Muscle layer of duodenum (tissue), 2 donors: Measurements from ENCODE around the gene UBE3C.

Source experiments
- H3K27ac ChIP-seq: one replicate; pipeline ENCODE4 v1.7.0; 2013; ENCODE audit warnings: mild to moderate bottlenecking, low read length
- H3K27me3 ChIP-seq: one replicate; pipeline ENCODE4 v1.7.0; 2013; ENCODE audit warnings: low read depth, mild to moderate bottlenecking, control low read depth, low read length
- H3K36me3 ChIP-seq, 2 donors: one replicate each; pipeline ENCODE4 v1.7.0; 2013; ENCODE audit warnings: low read length in 2 of 2, control low read depth in 1 of 2, mild to moderate bottlenecking in 1 of 2; ENCODE audit not compliant: insufficient read depth in 2 of 2, control insufficient read depth in 1 of 2
- H3K4me1 ChIP-seq, 2 donors: one replicate each; pipeline ENCODE4 v1.7.0; 2013; ENCODE audit warnings: low read length in 2 of 2, mild to moderate bottlenecking in 2 of 2, control low read depth in 1 of 2, moderate library complexity in 1 of 2; ENCODE audit not compliant: insufficient read depth in 2 of 2, control insufficient read depth in 1 of 2
- H3K4me3 ChIP-seq, 2 donors: one replicate each; pipeline ENCODE4 v1.7.0; 2013; ENCODE audit warnings: low read length in 2 of 2, low read depth in 1 of 2, mild to moderate bottlenecking in 1 of 2
- H3K9me3 ChIP-seq, 2 donors: one replicate each; pipeline ENCODE4 v1.7.0; 2013; ENCODE audit warnings: low read length in 2 of 2, control low read depth in 1 of 2, mild to moderate bottlenecking in 1 of 2; ENCODE audit not compliant: control insufficient read depth in 1 of 2
- donor health status: healthy.

Gene UBE3C

DNA sequence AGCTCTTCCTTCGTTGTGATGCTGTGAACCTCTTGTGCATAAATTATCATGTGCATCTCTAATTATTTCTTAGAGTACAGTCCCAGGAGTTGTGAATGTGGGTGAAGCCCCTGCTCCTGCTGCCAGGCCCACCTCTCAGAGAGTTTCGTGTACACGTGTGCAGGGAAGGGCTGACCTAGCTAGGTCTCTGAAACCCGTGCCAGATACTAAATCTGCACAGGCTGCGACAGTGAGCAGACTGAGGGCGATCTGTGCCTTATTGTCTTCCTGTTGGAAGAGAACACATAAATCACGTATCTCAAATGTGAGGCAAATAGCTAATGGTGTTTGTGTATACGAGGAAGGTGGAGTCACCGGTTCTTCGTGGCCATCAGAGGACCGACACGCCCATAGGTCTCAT lies 126.3 kb downstream of the UBE3C start:
- no peaks in the 10 kb centered on the region for H3K9me3 ChIP-seq
- H3K4me1 ChIP-seq: no peaks in the 10 kb centered on the region
- H3K27ac ChIP-seq: no peak overlapping the region
- H3K36me3 ChIP-seq: peaks cover 39 to 57% of the 10 kb centered on the region in 2 donors
- no peaks in the 10 kb centered on the region for H3K27me3 ChIP-seq
- H3K4me3 ChIP-seq: no peak overlapping the region

DNA sequence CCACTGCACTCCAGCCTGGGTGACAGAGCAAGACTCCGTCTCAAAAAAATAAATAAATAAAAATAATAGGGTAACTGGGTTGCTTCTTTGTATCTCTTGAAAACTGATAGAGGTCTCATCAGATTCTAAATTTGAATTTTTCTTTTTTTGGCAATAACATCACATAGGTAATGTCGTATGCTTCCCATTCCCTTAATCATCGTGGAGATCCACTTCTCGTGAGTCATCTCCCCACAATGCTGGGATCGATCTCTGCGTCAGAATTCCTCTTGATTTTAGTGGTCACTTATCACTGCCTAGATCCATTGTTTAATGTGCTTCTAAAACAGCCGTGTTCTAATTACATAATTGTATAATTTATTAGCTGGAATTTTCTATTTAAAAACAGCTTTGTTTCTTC lies 127.5 kb downstream of the UBE3C start:
- H3K36me3 ChIP-seq: peaks cover 42 to 58% of the 10 kb centered on the region in 2 donors

DNA sequence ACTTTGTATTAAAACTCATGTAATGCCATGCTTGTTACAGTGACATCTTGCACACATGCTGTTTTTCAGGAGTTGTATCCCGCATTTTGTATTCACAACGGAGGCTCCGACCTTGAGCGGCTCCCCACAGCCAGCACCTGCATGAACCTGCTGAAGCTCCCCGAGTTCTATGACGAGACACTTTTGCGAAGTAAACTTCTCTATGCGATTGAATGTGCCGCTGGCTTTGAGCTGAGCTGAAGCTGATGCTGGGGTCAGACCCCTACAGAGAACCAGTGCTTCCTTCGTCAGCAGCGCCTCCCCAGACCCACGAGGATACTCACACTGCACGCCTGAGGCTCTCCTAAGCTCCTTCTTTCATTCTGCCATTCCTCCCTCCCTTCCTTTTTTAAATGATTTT lies 128.8 kb downstream of the UBE3C start:
- Histone ChIP-seq H3K9me3 (no peaks in the 10 kb centered on the region), H3K36me3 (peaks cover 42 to 58% of the 10 kb centered on the region in 2 donors), H3K4me3 (no peak overlapping the region)

More for the DNA sequence above, 127.5 kb downstream of the UBE3C start:
- Histone ChIP-seq H3K4me3 (no peak overlapping the region), H3K9me3 (no peaks in the 10 kb centered on the region), H3K4me1 (no peaks in the 10 kb centered on the region), H3K27ac (no peak overlapping the region), H3K27me3 (no peaks in the 10 kb centered on the region)

DNA sequence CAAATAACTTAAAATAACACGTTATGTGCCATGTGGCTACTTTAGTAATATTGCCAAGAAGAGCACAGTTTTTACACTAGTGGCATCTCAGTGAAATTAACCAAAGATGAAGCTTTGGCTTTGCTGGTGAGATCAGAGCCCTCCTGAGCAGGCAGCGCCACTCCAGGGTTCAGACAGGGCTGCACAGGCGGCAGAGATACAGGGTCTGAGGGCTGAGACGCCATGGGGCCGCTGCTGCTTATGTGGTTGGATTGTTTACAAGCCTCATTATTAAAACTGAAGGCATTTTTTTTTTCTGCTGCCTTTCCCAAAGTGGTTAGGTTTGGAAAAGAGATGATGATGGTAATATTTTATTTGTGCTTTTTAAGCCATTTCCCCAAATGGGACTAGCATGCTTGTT lies 129.2 kb downstream of the UBE3C start:
- Histone ChIP-seq H3K36me3 (peaks cover 37 to 58% of the 10 kb centered on the region in 2 donors), H3K27me3 (no peaks in the 10 kb centered on the region), H3K4me3 (no peak overlapping the region), H3K27ac (no peak overlapping the region), H3K4me1 (peaks cover 0 to 8% of the 10 kb centered on the region in 2 donors), H3K9me3 (no peaks in the 10 kb centered on the region)

More for the DNA sequence above, 128.8 kb downstream of the UBE3C start:
- Histone ChIP-seq H3K27me3 (no peaks in the 10 kb centered on the region), H3K4me1 (peaks cover 0 to 8% of the 10 kb centered on the region in 2 donors), H3K27ac (no peak overlapping the region)

DNA sequence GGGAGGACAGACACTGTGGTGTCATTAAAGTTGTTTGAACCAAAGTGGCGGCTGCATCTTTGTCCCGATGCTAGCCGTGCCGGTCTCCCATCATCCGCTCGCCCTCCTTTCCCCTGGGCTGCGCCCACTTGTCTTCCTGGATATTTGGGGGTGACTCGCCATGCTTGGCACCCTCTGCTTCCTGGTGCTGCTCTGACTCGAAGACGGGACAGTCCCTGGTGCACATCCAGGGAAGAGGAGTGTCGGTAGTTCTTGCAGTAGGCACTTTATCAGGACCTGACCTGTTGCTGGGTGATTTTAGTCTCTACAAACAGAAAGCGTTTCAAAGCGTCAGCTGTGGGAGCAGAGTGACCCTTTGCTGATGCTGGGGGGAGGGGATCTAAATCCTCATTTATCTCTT lies 129.8 kb downstream of the UBE3C start:
- no peaks in the 10 kb centered on the region for H3K27me3 ChIP-seq
- no peak overlapping the region for H3K27ac ChIP-seq
- peaks cover 0 to 12% of the 10 kb centered on the region in 2 donors for H3K4me1 ChIP-seq
- H3K36me3 ChIP-seq: peaks cover 36 to 58% of the 10 kb centered on the region in 2 donors
- no peaks in the 10 kb centered on the region for H3K9me3 ChIP-seq
- no peak overlapping the region for H3K4me3 ChIP-seq

DNA sequence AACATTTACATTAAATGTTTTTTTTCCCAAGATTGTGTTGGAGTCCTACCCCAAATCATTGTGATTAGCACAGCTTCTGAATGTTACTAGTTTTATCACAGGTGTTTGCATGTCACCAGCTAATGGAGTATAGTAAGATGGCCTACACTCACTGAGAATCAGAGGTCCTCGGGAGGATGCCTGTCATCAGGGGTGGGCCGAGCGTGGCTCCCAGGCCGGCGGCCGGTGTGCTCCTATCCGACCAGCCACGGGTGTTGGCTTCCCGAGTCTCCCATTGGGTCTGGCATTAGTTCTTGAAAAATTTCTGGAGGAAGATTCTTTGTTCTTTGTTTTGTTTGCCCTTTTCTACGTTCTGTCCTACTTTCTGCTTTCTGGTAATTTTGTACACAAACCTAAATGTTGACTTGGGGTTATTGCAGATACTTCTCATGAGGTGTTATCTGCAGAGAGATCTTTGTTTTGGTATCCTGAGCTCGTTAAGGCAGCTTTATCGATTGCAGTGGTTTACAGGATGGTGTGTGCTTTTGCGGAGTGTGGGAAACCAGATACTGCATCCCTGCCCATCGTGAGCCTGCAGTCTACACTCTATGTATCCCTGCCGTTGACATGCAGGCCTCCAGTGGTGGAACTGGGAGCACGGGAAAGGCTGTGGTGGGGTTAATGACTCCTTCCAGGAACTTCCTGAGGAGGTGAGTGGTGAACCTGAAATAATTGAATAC lies 130.8 kb downstream of the UBE3C start:
- H3K27ac ChIP-seq: no peak overlapping the region
- no peak overlapping the region for H3K4me3 ChIP-seq
- H3K9me3 ChIP-seq: no peaks in the 10 kb centered on the region
- H3K27me3 ChIP-seq: no peaks in the 10 kb centered on the region
- H3K4me1 ChIP-seq: peaks cover 0 to 14% of the 10 kb centered on the region in 2 donors
- peaks cover 32 to 51% of the 10 kb centered on the region in 2 donors for H3K36me3 ChIP-seq

DNA sequence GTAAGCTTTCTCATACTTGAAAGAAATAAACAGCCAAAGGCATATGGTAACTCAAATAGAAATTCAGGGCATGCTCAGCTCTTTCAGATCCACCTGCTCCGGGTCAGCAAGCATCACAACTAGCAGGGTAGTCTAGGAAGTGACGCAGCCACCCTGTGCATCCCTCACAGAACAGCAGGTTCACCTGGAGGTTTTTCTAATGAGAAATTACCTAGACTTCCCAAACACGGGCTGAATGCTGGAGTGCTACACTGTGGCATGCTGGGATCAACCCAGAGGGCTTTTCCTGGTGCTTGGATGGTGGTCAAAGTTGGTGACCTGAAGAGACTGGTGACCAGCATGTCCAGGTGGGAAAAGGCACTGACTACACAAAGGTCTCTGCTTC lies 131.3 kb downstream of the UBE3C start:
- no peaks in the 10 kb centered on the region for H3K27me3 ChIP-seq
- H3K4me3 ChIP-seq: no peak overlapping the region
- peaks cover 30 to 45% of the 10 kb centered on the region in 2 donors for H3K36me3 ChIP-seq
- no peak overlapping the region for H3K27ac ChIP-seq
- H3K9me3 ChIP-seq: no peaks in the 10 kb centered on the region
- peaks cover 0 to 14% of the 10 kb centered on the region in 2 donors for H3K4me1 ChIP-seq

DNA sequence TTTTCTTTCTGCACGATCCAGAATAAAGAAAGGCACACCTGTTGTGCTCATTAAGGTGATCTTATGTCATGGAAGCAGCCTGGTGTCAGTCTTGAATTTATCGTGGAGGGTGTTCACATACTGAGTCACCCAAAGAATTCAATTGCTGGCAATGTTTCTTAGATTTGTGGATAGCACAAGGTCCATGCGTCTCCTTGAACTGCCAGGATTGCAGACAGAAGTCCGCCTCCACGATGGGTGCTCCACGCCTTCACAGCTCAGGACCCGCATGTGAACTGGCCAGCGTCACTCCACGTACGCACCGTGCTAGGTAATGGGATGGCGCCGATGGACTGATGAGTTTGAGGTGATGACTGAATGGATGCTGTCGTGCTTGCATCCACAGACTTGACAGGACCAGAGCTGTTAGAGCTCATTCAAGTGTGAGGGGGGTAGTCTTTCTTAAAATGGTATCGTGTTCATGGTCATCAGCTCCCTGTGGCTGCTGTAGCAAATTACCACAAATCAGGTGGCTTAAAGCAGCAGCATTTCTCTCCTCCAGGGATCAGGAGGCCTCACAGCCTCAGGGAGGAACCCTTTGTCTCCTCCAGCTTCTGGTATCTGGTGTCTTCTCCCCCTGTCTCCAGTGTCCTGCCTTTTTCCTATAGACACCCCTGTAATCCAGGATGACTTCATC lies 132.7 kb downstream of the UBE3C start:
- no peaks in the 10 kb centered on the region for H3K9me3 ChIP-seq
- peaks cover 24 to 37% of the 10 kb centered on the region in 2 donors for H3K36me3 ChIP-seq
- H3K4me1 ChIP-seq: peaks cover 0 to 14% of the 10 kb centered on the region in 2 donors
- no peaks in the 10 kb centered on the region for H3K27me3 ChIP-seq
- peak overlapping the region; percentile 35 for H3K27ac ChIP-seq
- H3K4me3 ChIP-seq: no peak overlapping the region

DNA sequence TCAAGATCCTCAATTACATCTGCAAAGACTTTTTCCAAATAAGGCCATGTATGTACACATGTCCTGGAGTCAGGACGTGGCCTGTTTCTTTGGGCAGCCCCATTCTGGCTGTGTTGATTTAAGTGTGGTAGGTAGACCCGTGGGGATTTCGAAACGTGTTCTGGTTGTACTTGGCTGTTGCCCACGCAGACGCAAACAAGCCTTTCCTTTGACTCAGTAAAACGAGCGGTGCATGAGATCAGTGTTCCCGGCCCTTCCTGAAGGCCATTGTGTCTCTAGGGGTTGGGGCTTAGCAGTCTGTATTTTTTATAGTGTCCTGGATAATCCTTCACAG lies 133.2 kb downstream of the UBE3C start:
- Histone ChIP-seq H3K36me3 (peaks cover 24 to 34% of the 10 kb centered on the region in 2 donors), H3K4me1 (peaks cover 0 to 15% of the 10 kb centered on the region in 2 donors), H3K9me3 (no peaks in the 10 kb centered on the region), H3K27ac (no peak overlapping the region), H3K4me3 (no peak overlapping the region), H3K27me3 (no peaks in the 10 kb centered on the region)

DNA sequence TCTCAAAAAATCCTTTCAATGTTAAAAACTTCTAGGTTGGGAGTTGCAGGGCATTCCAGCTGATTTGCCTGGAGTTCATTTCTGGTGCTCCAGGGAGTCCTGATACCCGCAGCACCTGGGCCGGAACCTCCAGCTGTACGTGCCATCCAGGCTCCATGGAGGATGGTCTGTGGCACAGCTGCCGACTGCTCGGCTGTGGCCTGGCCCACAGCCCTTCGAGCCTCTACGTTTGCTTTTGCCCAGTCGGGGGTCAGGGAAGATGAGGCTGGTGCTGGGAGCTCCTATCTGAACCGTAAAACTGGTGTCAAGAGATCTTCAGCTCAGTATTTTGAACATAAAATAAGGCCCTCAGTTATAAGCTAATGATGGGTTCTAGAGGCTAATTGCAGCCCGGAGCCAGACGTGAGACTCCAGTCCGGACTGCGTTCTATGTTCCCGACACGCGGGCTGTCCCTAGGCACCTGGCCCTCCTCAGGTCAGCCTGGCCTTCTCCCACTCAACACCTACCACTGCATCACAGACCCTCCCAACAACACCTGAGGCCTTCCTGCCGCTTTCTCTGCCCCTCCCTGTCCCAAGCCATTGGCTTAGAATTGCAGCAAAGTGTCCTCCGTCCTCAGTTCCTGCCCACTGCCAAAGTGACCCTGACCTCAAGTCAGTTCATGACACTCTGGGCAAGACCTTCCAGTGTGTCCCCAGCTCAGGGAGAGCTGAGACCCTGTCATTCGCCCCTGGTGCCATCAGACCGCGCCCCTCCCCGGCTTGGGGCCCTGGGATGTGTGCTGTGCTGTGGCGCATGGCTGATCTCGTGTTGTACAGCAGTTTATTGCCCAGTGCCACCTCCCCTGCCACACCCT lies 133.9 kb downstream of the UBE3C start:
- peaks cover 22 to 30% of the 10 kb centered on the region in 2 donors for H3K36me3 ChIP-seq
- no peak overlapping the region for H3K27ac ChIP-seq
- peaks cover 0 to 19% of the 10 kb centered on the region in 2 donors for H3K4me1 ChIP-seq
- H3K27me3 ChIP-seq: no peaks in the 10 kb centered on the region
- no peak overlapping the region for H3K4me3 ChIP-seq
- no peaks in the 10 kb centered on the region for H3K9me3 ChIP-seq
